Measurements from ENCODE around the gene GPATCH4.

Gene GPATCH4

DNA sequence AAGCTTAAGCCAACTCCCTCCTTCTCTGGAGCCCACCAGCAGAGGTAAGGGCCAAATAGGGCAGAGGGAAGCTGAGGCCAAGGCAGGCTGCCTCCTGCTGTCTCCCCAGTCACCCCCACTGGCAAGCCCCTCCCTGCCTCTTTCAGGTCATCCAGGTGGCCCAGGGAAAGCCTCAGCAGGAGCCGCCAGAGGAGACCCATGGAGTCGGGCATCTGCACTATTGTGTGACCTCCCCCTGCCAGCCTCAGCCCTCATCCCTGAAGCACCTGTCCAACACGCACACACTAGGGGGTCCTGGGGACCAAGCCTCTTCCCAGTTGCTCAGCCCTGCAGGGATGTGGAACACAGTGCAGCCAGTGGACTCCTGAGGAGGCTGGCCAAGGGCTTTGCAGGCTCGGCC lies 15.0 kb downstream of the GPATCH4 start:
- Histone ChIP-seq H3K4me3 (ENCODE audit: low read depth, low read length) (no peak overlapping the region), H3K9ac (ENCODE audit: low read depth, low read length) (no peak overlapping the region), H3K36me3 (ENCODE audit: control insufficient read depth, insufficient read depth, low read length) (no peaks in the 10 kb centered on the region)

DNA sequence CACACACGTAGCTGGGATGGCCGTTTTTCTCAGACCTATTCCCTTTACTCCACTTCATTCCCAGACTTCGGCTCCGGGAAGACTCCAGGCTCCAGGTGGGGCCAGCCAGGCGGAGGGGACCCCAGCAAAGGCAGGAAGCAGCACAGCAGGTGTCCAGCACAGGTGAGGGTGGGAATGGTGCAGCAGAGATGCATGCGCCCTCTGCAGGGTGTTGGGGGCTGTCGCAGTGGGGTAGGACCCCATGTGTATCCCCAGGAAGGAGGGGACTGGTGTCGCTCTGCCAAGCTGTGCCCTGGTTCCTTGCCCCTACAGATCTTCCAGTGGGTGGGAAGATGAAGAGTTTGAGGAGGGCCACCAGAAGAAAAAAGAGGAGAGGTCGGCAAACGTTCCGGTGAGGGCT lies 16.5 kb downstream of the GPATCH4 start:
- H3K4me1 ChIP-seq (ENCODE audit: control insufficient read depth, insufficient read depth, low read length) = peaks cover 10% of the 10 kb centered on the region
- no peaks in the 10 kb centered on the region for H3K36me3 ChIP-seq (ENCODE audit: control insufficient read depth, insufficient read depth, low read length)
- no peak overlapping the region for H3K27ac ChIP-seq (ENCODE audit: low read depth, low read length)
- H3K9me3 ChIP-seq (ENCODE audit: control insufficient read depth, insufficient read depth, low read length) = no peaks in the 10 kb centered on the region
- H3K9ac ChIP-seq (ENCODE audit: low read depth, low read length) = no peak overlapping the region
- 0 out of 2 replicates have a peak overlapping the region, but pooled peaks have one; percentile 14 for H3K4me3 ChIP-seq (ENCODE audit: low read depth, low read length)
- no peaks in the 10 kb centered on the region for H3K27me3 ChIP-seq (ENCODE audit: control insufficient read depth, insufficient read depth, low read length)

More for the DNA sequence above, 15.0 kb downstream of the GPATCH4 start:
- Histone ChIP-seq H3K27me3 (ENCODE audit: control insufficient read depth, insufficient read depth, low read length) (no peaks in the 10 kb centered on the region), H3K27ac (ENCODE audit: low read depth, low read length) (no peak overlapping the region), H3K9me3 (ENCODE audit: control insufficient read depth, insufficient read depth, low read length) (no peaks in the 10 kb centered on the region), H3K4me1 (ENCODE audit: control insufficient read depth, insufficient read depth, low read length) (peaks cover 17% of the 10 kb centered on the region)

DNA sequence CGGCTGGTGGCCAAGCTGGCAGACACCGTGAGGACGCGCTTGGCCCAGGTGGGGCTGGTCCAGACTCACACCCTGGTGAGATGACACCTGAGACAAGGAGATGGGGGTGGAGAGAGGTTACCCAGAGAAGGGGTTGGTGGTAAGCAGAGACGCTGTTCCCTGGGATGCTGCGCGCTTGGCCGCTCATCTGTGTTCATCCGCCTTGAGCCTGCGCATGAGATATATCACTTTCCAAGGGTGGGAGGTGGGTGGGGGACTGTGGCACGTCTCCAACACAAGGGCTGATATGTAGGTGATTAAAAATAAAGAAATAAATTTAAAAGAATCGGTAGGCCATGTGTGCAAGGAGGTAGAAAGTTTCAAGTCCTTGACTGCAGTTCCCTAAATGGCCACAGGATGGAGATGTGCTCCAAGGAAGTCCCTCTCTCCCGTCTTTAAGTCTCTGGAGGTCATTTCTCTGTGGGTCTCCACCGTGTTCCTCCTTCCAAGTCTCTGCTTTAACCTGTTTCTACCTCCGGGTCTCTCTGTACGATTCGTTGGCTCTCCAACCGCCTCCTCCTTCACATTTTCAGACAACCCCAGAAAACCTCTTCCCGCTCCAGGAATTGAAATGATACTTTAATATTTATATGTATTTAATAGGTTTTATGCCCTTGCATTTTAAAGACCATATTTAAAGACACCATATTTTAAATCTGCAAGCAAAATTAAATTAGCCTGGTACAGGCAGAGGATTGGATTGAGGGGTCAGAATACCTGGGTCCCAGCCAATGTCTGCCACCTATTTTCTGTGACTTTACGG lies 17.3 kb downstream of the GPATCH4 start:
- no peak overlapping the region for H3K27ac ChIP-seq (ENCODE audit: low read depth, low read length)
- H3K27me3 ChIP-seq (ENCODE audit: control insufficient read depth, insufficient read depth, low read length) = no peaks in the 10 kb centered on the region
- 0 out of 2 replicates have a peak overlapping the region, but pooled peaks have one; percentile 14 for H3K4me3 ChIP-seq (ENCODE audit: low read depth, low read length)

DNA sequence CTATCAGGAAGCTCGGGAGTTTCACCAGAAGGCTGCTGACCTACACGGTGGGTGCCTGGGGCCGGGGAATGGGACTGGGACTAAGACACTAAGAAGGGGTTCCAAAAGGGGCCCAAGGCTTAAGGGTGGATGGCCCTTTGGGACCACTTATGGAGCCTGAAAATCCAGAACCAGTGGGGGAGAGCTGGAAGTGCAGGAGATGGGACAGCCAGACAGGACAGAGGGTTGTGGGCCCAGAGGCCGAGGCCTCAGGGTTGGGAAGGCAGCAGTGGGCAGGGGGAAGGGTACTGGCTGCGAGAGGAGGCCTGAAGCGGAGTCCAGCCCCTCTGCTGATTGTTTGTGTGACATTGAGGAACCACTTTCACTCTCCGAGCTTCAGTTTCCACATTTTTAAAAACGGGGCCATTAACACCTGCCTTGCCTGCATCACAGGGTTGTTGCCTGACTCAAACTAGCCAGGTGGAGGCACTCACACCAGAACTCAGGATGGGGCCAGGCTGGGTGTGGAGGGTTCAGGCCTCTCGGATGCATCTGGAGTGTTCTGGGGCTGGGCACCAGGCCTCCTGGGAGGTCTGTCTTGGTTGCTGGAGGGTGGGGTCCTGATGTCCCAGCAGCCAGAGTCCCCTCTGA lies 18.8 kb downstream of the GPATCH4 start:
- Histone ChIP-seq H3K9ac (ENCODE audit: low read depth, low read length) (no peak overlapping the region), H3K27ac (ENCODE audit: low read depth, low read length) (no peak overlapping the region), H3K9me3 (ENCODE audit: control insufficient read depth, insufficient read depth, low read length) (no peaks in the 10 kb centered on the region), H3K4me1 (ENCODE audit: control insufficient read depth, insufficient read depth, low read length) (peaks cover 10% of the 10 kb centered on the region), H3K4me3 (ENCODE audit: low read depth, low read length) (no peak overlapping the region), H3K36me3 (ENCODE audit: control insufficient read depth, insufficient read depth, low read length) (no peaks in the 10 kb centered on the region), H3K27me3 (ENCODE audit: control insufficient read depth, insufficient read depth, low read length) (no peaks in the 10 kb centered on the region)

More for the DNA sequence above, 17.3 kb downstream of the GPATCH4 start:
- H3K36me3 ChIP-seq (ENCODE audit: control insufficient read depth, insufficient read depth, low read length) = no peaks in the 10 kb centered on the region
- H3K9me3 ChIP-seq (ENCODE audit: control insufficient read depth, insufficient read depth, low read length) = no peaks in the 10 kb centered on the region
- H3K9ac ChIP-seq (ENCODE audit: low read depth, low read length) = no peak overlapping the region
- H3K4me1 ChIP-seq (ENCODE audit: control insufficient read depth, insufficient read depth, low read length) = peaks cover 10% of the 10 kb centered on the region

- no peak overlapping the region for H3K9ac ChIP-seq (ENCODE audit: low read depth, low read length)
- no peaks in the 10 kb centered on the region for H3K27me3 ChIP-seq (ENCODE audit: control insufficient read depth, insufficient read depth, low read length)
- no peaks in the 10 kb centered on the region for H3K36me3 ChIP-seq (ENCODE audit: control insufficient read depth, insufficient read depth, low read length)
- no peak overlapping the region for H3K4me3 ChIP-seq (ENCODE audit: low read depth, low read length)
- H3K4me1 ChIP-seq (ENCODE audit: control insufficient read depth, insufficient read depth, low read length) = peaks cover 10% of the 10 kb centered on the region
- H3K27ac ChIP-seq (ENCODE audit: low read depth, low read length) = no peak overlapping the region
- H3K9me3 ChIP-seq (ENCODE audit: control insufficient read depth, insufficient read depth, low read length) = no peaks in the 10 kb centered on the region
Measured at GRCh38 chr1:156581661-156582387, 19.5 kb downstream of the GPATCH4 start.

DNA sequence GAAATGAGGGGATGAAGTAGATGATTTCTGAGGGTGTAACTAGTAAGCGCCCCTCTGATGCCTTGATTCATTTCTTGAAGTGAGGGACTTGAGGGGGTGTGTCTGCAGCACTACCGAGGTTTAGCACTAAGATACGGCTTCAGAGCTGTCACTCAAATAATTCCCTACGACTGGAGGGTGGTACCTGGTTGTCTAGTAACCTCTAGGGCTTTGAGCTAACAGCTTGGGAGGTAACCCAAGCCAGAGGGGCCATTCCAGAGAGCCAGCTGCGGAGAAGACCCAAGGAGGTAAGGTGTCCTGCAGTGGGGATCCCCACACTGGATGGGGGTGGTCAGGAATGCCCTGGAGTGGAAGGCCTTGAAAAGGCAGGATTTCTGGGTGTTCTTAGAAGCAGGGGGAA lies 21.8 kb downstream of the GPATCH4 start, which contains the start of gene TTC24:
Gene TTC24 (plus strand): TSS at position 252 of the 400 bp plus-strand sequence. CDS start 1,642 bp downstream, outside the sequence.
- no peaks in the 10 kb centered on the region for H3K9me3 ChIP-seq (ENCODE audit: control insufficient read depth, insufficient read depth, low read length)
- H3K9ac ChIP-seq (ENCODE audit: low read depth, low read length) = no peak within 1 kb of the TSS
- no peak within 1 kb of the TSS for H3K4me3 ChIP-seq (ENCODE audit: low read depth, low read length)
- H3K27ac ChIP-seq (ENCODE audit: low read depth, low read length) = no peak within 1 kb of the TSS
- no peaks in the 10 kb centered on the region for H3K27me3 ChIP-seq (ENCODE audit: control insufficient read depth, insufficient read depth, low read length)
- H3K4me1 ChIP-seq (ENCODE audit: control insufficient read depth, insufficient read depth, low read length) = peaks cover 4% of the 10 kb centered on the region
- H3K36me3 ChIP-seq (ENCODE audit: control insufficient read depth, insufficient read depth, low read length) = no peaks in the 10 kb centered on the region

GRCh38 chr1:156578055-156578454 lies 23.2 kb downstream of the GPATCH4 start:
- Histone ChIP-seq H3K4me3 (ENCODE audit: low read depth, low read length) (no peak overlapping the region), H3K27ac (ENCODE audit: low read depth, low read length) (no peak overlapping the region), H3K9ac (ENCODE audit: low read depth, low read length) (no peak overlapping the region), H3K36me3 (ENCODE audit: control insufficient read depth, insufficient read depth, low read length) (no peaks in the 10 kb centered on the region), H3K27me3 (ENCODE audit: control insufficient read depth, insufficient read depth, low read length) (no peaks in the 10 kb centered on the region), H3K4me1 (ENCODE audit: control insufficient read depth, insufficient read depth, low read length) (no peaks in the 10 kb centered on the region), H3K9me3 (ENCODE audit: control insufficient read depth, insufficient read depth, low read length) (no peaks in the 10 kb centered on the region)

GRCh38 chr1:156577550-156577949 lies 23.7 kb downstream of the GPATCH4 start:
- Histone ChIP-seq H3K27me3 (ENCODE audit: control insufficient read depth, insufficient read depth, low read length) (no peaks in the 10 kb centered on the region), H3K4me3 (ENCODE audit: low read depth, low read length) (no peak overlapping the region), H3K36me3 (ENCODE audit: control insufficient read depth, insufficient read depth, low read length) (no peaks in the 10 kb centered on the region), H3K4me1 (ENCODE audit: control insufficient read depth, insufficient read depth, low read length) (no peaks in the 10 kb centered on the region), H3K27ac (ENCODE audit: low read depth, low read length) (no peak overlapping the region), H3K9ac (ENCODE audit: low read depth, low read length) (no peak overlapping the region), H3K9me3 (ENCODE audit: control insufficient read depth, insufficient read depth, low read length) (no peaks in the 10 kb centered on the region)

DNA sequence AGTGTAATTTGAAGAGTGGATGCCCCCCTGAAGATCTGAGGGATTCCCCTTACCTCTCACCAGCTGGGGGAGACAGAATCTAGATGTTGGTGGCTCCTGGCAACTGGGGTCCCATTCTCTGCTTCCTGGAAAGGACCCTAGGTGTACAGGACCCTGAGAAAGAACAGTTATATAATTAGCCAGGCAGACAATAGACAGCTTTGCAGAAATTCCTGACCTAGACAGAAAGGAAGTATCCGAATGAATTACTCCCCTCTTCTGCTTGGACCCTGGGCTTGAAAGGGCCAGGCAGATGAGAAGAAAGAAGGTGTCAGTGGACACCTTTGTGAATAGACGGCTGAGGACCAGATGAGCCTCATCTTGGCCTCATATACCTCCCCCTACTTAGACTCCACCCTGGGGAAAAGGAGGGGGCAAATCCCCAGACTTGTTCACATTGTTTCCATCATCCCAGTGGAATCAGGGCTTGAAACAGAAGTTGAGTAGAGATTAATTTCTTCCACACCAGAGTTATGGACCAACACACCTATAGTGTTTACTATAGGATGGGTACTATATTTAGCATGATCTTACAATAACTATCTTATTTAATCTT lies 27.1 kb downstream of the GPATCH4 start:
- peaks cover 2% of the 10 kb centered on the region for H3K36me3 ChIP-seq (ENCODE audit: control insufficient read depth, insufficient read depth, low read length)
- no peak overlapping the region for H3K9ac ChIP-seq (ENCODE audit: low read depth, low read length)
- H3K27ac ChIP-seq (ENCODE audit: low read depth, low read length) = no peak overlapping the region
- H3K4me3 ChIP-seq (ENCODE audit: low read depth, low read length) = no peak overlapping the region
- no peaks in the 10 kb centered on the region for H3K9me3 ChIP-seq (ENCODE audit: control insufficient read depth, insufficient read depth, low read length)
- peaks cover 3% of the 10 kb centered on the region; the same call in 1 of the 2 replicates for H3K4me1 ChIP-seq (ENCODE audit: control insufficient read depth, insufficient read depth, low read length)
- no peaks in the 10 kb centered on the region for H3K27me3 ChIP-seq (ENCODE audit: control insufficient read depth, insufficient read depth, low read length)

DNA sequence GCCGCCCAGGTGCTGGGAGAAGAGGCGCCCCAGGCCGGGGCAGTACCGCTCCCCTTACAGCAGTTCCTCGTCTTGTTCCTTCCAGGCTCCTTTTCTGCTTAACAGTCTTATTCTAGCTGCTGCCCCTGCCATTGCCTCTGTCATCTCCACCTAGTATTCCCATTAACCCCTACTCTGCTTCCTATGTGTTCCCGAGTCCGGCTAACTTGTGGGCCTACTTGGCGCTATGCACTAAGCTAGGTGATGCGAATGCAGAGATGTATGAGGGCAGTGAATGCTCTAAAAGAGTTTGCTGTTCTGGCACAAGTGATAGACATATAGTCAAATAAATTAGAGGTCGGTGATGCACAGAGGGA lies 28.6 kb downstream of the GPATCH4 start:
- peak overlapping the region; percentile 86; the same call in 1 of the 2 replicates for H3K4me3 ChIP-seq (ENCODE audit: low read depth, low read length)
- peaks cover 14% of the 10 kb centered on the region for H3K36me3 ChIP-seq (ENCODE audit: control insufficient read depth, insufficient read depth, low read length)
- H3K9me3 ChIP-seq (ENCODE audit: control insufficient read depth, insufficient read depth, low read length) = no peaks in the 10 kb centered on the region
- H3K4me1 ChIP-seq (ENCODE audit: control insufficient read depth, insufficient read depth, low read length) = peaks cover 3% of the 10 kb centered on the region; the same call in 1 of the 2 replicates
- H3K9ac ChIP-seq (ENCODE audit: low read depth, low read length) = no peak overlapping the region
- H3K27ac ChIP-seq (ENCODE audit: low read depth, low read length) = no peak overlapping the region
- no peaks in the 10 kb centered on the region for H3K27me3 ChIP-seq (ENCODE audit: control insufficient read depth, insufficient read depth, low read length)

All from HUES48 (cell line).